ENCODE data around the gene ACTR1B. TPM values are rescaled to one million over a fixed set of nuclear protein-coding genes. Genes with fewer than 3 reads are reported as not detected.
"Not testable (repeated sequence)": the region's sequence is repeated elsewhere in the genome, so short reads cannot be mapped to it uniquely, and the experiment has no call there.

Gene ACTR1B
- total RNA-seq, 1 donor from 2014 or later, result 65.5 TPM

DNA sequence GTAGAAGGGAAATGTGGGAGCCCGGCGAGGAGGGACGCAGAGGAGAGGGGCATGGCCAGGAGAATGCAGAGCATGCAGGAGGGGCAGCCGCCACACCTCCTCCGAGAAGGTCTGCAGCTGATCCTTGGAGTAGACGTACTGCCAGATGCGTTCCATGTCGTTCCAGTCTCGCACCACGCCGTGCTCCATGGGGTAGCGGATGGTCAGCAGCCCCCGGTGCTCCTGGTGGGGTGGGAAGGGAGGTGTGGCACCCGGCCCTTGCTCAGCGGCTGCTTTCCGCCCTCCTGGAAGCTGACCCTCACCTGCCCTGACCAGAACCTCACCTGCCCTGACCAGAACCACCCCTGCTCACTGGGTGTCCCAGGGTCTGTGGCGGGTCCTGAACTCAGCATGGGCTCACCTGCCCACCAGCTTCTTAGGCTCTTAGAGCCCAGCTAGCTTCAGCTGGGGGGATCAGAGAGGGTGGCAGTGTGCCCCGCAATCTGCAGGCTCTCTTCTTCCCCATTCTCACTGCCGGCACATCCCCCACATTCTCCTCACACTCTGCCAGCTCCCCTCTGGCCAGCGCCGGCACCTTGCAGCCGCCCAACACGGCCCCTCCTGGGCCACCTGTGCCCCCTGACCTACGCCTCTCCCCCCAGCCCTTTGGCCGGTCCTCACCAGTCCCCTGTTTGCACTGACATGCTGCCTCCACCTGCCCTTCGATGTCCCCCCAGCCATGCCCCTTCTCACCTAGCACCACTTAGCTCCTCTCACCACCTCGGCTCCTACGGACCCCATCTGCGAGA, 4.4 kb downstream of the ACTR1B start:
- no peak for DNase-seq (ENCODE audit: low read depth, low spot score)

GRCh38 chr2:97658691-97659157, 5.1 kb downstream of the ACTR1B start:
- DNase-seq (ENCODE audit: low read depth, low spot score), result no peak

GRCh38 chr2:97657986-97658690, 5.7 kb downstream of the ACTR1B start:
- no peak for DNase-seq (ENCODE audit: low read depth, low spot score)

GRCh38 chr2:97656905-97657587, 6.8 kb downstream of the ACTR1B start:
- no peak for DNase-seq (ENCODE audit: low read depth, low spot score)

DNA sequence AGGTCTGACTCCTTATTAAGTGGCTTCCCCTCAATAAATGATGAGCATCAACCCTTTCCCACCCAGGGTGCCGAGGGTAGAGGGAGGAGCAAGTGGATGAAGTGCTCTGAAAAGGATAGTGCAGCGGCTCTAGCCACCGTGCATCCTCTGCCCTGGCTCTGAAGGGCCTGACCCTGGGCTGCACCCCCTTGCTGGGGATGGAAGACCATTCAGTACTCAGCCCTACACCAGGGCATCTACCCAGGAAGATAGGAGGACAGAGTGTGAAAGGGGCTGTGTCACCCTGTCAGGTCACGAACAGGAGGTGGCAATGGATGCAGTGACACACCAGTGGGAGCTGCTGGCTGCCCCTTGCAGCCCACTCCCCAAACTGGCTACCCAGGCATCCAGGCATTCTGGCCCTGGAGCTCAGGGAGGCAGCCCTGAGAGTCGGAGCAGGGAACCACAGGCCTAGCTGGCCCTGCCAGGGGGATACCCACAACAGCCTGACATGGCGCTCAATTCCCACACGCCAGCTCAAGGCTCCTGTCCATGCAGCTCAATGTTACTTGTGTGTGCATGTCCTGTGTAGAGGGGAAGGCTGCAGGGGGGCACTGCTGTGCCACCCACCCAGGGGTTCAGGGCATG, 7.6 kb downstream of the ACTR1B start:
- DNase-seq (ENCODE audit: low read depth, low spot score), result no peak

GRCh38 chr2:97654791-97655190, 9.1 kb downstream of the ACTR1B start:
- DNase-seq (ENCODE audit: low read depth, low spot score), result no peak

- no peak for DNase-seq (ENCODE audit: low read depth, low spot score)
Observed at GRCh38 chr2:97654309-97654708, 9.5 kb downstream of the ACTR1B start.

DNA sequence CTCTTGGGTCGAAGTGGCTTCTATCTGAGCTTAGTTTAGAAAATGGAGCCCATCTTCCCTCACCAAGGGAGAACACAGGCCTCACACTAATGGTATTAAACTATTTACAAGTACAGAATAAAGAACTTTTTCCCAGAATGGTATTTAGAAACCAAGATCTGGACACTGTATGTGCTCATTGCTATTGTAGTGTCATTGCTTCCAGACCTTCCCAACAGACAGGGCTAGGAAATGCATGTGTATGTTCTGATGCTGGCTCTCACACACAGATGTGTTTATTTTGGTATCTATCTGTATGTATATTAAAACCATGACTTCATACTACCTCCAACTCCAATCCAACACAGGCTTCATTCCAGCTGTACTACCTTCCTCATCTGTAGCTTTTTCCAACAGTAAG, 10.0 kb downstream of the ACTR1B start:
- DNase-seq (ENCODE audit: low read depth, low spot score), result no peak

- DNase-seq (ENCODE audit: low read depth, low spot score), result no peak
Observed at GRCh38 chr2:97653473-97653872, 10.4 kb downstream of the ACTR1B start.

DNA sequence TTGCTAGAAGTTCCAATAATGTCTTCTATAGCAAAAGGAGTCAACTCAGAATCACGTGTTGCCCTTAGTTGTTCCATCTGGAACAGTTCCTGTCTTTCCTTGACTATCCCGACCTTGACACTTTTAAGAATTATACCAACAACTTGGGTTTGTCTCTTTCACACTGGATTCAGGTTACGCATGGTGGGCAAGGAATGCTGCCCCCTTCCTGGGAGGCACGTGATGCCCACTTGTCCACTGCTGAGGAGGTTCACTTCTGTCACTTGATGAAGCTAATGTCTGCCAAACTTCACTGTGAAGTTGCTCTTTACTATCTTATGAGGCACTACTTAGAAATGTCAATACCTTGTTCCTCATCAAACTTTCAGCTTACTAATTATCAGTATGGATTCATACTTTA, 12.7 kb downstream of the ACTR1B start:
- no peak for DNase-seq (ENCODE audit: low read depth, low spot score)

DNA sequence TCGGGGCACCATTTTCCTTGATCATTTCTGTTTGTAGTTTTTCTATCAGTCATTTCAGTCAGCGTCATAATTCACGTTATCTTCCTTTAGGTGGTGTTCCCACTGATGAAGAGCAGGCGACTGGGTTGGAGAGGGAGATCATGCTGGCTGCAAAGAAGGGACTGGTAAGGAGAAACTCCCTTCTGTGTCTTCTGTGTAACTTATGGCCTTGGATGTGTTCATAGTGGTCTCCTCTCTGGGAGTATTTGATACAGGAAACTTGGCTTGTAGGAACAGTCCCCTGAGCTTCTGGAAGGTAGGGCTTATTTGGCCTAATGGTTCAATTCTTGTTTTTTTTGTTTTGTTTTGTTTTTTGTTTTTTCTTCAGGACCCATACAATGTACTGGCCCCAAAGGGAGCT, 16.9 kb downstream of the ACTR1B start:
- no peak for DNase-seq (ENCODE audit: low read depth, low spot score)

GRCh38 chr2:97645695-97646629, 17.9 kb downstream of the ACTR1B start, which contains the start of gene COX5B:
COX5B (plus strand) TSS chr2:97646062; CDS start chr2:97646087, 25 bp downstream.
- DNase-seq (ENCODE audit: low read depth, low spot score), result peak; percentile 89

DNA sequence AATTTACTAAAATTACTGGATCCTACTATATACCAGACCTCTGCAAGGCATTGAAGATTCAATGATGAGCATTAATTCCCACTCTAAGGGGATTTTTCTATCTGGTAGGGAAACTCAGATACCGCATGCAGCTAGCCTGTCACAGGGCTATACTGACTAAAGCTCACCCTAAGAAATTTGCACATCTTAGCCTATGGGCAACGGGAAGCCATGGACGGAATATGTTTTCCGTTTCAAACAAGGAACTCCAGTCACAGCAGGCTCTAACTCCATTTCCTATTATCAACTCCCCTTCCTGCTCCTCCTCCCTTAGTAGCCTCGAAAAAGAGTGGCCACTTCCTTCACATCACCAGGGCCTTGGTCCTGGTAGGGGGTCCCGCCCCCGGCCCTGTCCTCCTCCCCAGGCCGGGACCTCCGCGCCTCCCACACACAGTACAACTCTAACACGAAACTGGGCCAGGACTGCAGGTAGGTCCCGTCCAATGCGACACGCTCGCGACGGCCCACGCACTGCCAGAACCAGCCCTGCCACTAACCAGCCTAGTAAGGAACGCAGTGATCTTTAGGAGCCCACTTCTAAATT, 18.6 kb downstream of the ACTR1B start:
- no peak for DNase-seq (ENCODE audit: low read depth, low spot score)

- DNase-seq (ENCODE audit: low read depth, low spot score), result no peak
Observed at GRCh38 chr2:97644023-97644717, 19.7 kb downstream of the ACTR1B start.

DNA sequence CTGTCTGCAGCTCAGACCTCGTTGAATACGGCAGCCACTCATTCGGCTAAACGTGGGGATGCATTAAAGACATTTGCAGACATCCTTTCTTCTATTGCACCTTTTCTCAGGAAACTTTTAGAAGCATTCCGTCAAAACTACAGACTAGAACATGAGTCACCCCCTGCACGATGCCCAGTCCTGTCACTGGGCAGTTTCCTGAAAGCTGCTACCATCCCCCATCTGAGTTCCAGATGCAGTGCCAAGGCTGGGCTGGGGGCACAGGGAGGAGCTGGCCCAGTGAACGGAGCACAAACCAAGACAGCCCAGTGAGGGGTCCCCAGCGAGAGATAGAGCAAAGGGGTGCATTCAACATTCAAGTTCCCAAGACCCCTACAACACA, 37.8 kb downstream of the ACTR1B start:
- DNase-seq (ENCODE audit: low read depth, low spot score), result not testable (repeated sequence)

DNA sequence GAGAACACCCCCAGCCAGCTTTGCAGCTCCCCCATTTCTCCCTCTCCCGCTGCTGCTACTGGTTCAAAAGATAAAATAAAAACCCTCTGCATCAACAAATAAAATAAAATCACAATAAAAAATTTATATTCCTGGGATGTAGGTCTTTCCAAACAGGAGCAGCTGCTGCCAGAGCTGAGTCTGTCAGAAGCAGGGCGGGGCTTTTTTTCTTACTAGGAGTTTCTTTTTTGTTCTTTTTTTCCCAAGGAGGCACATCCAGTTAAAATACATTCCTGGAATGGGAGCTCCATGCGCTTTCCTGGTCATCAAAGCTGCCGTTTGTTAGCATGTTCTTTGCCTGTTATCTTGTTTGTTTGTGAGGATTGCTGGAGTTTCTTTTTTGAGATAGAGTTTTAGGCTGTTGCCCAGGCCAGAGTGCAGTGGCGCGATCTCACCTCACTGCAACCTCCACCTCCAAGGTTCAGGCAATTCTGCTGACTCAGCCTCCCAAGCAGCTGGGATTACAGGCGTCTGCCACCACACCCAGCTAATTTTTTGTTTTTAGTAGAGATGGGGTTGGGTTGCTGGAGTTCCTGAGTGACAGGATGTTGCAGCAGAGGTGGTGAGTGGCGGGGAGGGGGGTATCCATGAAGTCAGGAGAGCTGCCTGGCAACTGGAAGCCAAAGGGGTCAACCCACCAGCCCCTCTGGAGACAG, 38.3 kb downstream of the ACTR1B start:
- DNase-seq (ENCODE audit: low read depth, low spot score), result not testable (repeated sequence)

DNA sequence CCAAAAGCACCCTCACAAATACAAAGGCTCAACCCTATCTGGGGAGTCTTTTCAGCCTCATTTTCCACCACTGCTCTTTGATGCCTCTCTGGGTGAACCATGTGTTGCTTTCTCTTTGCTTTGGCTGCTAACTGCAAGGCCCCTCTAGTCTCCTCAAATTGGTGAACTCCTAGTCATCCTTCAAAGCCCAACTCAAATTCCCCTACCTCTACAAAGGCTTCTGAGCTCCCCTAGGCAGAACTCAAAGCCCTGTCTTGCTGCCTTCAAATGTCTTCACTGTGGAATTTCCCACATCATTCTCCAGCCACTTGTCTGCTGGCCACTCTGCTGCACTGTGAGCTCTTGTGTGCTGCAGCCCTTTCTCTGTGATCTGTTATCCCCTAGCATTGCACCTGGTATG, 40.9 kb downstream of the ACTR1B start:
- not testable (repeated sequence) for DNase-seq (ENCODE audit: low read depth, low spot score)

DNA sequence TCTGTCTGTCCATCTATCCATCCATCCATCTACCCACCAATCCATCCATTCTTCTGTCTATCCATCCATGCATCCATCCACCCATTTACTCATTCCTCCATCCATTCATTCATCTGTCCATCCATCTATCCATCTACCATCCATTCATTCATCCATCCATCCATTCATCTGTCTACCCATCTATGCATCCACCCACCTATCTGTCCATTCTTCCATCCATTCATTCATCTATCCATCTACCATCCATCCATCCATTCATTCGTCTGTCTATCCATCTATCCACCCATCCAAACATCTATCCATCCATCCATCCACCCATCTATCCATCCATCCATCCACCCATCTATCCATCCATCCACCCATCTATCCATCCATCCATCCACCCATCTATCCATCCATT, 43.4 kb downstream of the ACTR1B start:
- not testable (repeated sequence) for DNase-seq (ENCODE audit: low read depth, low spot score)

Measured in pulmonary artery endothelial cell (primary cell).